HG03039 (cell line): ENCODE results near the gene TFB2M.
"Not testable (repeated sequence)": the region's sequence is repeated elsewhere in the genome, so short reads cannot be mapped to it uniquely, and the experiment has no call there.

Experiments
- ATAC-seq: cut with Tn5 transposase; IDR thresholded peaks from one replicate; pipeline ENCODE4 v1.9.1; 2021; ENCODE audit warnings: mild to moderate bottlenecking, moderate library complexity; ENCODE audit not compliant: unreplicated experiment

TFB2M gene

DNA sequence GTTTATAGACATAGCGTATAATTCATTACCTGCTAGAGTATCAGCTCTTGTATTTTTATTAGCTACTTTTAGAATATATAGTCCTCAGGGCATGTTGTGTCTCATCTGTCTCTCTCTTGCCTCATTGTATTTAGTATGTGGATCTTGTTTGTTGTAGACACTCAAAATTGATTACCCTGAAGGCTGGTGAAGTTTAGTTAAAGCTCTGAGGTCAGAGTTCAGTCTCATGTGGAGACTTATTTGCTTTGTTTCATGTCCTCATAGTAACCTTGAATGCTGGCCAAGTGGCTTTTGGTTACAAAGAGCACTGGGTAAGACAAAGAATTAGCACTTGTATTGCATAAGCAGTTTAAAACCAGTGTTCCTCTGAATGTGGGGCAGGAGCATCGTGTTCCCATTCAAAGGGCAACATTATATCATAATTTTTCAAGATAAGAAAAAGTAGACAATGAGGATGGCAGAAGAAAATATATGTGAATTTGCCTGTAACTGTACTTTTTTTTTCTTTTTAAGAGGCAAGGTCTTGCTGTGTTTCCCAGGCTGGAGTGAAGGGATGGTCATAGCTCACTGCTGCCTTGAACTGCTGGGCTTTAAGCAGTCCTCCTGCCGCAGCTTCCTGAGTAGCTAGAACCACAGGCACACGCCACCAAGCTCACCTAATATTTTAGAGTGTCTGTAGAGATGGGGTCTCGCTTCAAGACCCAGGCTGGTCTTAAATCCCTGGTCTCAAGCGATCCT is 17.6 kb upstream of the TFB2M start:
- no peak for ATAC-seq

DNA sequence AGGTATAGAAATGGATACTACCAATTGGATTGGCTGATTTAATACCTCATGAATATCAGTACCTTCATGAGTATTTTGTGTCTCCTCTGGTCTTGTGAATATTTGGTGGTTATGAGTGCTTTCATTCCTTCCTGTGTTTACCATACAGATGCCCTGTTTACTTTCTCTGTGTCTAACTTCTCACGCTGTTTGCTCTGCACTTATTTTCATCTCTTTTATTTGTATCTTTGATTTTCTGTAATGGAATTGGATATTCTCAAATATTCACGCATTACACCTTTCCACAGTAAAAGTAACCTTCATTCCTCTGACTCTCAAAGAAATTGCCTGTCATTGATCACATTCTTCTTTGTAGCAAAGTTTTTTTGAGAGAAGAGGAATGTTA is 17.0 kb upstream of the TFB2M start:
- no peak for ATAC-seq

DNA sequence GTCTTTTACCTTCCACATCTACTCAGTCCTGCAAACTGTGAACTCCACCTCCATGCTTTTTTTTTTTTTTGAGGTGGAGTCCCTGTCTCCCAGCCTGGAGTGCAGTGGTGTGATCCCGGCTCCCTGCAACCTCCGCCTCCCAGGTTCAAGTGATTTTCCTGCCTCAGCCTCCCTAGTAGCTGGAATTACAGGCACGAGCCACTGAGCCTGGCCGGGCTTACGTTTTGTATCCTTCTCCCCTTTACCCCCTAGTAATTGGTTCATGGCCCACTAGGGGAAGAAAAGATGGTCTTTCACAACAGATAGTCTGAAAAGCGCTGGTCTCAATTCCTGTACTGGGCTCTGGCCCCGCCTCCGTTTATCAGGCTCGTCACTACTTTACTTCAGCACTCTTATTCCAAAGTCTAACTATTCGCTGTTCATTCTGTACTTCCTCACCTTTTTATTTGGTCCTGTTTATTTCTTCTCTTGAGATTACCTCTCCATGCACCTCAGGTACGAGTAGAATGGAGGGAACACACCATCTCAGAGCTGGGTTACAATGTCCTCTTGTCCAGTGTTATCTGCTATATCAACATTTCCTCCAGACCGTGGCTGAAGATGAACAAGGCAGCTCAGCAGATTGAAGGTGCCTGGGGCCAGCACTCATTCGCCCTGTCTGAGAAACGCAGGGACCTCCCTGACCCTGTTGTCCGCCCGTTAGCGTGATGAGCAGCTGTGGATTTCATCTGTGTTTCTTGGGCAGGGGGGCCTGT is 16.4 kb upstream of the TFB2M start:
- no peak for ATAC-seq

DNA sequence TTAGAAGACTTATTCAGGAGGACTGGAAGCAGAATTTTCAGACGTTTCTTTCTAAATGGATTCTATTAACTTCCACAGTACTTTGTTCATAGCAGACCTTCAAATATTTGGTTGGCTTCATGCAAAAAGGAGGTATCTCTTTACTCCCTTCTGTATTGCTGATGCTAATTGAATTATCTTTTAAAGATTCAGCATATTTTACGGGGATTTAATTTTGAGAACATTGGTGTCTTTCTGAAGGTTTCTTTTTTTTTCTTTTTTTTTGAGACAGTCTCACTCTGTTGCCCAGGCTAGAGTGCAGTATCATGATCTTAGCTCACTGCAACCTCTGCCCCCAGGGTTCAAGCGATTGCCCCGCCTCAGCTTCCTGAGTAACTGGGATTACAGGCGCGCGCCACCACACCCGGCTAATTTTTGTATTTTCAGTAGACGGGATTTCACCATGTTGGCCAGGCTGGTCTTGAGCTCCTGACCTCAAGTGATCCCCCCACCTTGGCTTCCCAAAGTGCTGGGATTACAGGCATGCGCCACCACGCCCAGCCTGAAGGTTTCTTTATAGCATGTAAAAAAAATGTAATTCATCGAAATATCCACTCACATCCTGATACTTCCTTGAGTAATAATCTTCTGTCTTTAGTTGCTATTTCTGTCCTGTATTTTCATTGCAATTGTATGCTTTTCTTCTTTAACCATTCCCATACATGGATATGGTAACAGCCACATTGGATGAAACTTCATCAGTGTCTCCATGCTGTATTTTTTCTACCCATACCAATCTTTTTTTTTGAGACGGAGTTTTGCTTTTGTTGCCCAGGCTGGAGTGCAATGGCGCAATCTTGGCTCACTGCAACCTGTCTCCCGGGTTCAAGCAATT is 14.7 kb upstream of the TFB2M start:
- no peak for ATAC-seq

DNA sequence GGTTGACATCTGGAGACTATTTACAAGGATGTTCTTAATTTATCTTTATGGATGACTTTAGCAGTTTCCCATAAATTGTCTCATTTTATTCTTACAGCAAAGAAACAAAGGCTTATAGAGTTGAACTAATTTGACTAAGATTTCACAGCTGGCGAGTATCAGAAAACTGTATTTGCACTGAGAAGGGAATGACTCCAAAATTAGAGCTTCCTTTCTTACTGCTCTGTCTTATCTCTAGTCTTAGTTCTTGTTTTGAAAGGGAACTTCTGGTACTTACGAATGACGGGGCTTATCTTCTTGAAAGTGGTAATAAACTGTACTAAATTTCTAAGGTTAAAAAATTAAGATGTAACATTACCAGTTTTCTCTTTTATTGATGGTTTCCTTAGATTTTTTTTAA is 13.8 kb upstream of the TFB2M start:
- ATAC-seq, result peak; percentile 71

DNA sequence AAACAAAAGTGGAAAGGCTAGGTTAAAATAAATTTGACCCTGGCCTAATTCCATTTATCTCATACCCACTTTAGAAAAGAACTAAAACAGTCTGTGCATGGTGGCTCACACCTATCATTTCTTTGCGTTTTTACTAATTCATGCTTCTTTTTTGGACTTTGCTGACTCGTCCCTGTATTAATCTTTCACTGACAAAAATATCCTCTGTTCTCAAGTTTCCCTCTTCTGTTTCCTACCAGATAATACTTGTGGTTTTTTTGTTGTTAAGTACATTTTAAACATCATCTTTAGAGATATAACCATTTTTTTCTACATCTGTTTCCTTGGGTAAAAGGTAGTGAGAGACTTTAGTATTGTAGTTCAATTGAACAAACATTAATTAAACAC is 11.7 kb upstream of the TFB2M start:
- ATAC-seq, result no peak

DNA sequence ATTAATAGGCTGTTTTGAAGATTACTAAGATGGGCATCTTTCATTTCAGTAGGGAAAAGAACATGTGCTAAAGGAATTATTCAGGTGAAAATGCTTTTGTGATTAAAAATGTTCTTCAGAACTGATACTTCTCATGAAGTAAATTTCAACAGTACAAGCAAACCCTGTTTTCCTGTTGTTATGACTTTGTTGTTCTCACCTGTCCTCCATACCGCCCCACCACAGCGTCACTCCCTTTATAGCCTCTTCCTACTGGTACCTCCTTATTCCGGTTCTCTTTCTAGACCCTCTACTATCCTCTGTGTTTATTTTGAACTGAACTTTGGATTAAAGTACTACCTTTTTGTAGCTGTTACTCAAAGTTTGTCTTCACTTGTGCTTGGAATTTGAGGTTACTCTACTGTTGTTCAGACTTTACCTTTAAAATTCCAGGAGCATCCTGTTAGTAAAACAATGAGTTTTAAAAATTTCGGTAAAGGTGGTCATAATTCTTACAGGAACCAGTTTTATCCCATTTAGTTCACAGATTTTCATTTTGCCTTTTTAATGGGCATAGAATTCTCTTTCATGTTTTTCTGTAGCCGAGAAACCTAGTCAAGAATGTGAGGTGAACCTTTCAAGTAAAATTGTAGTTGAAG is 11.1 kb upstream of the TFB2M start:
- no peak for ATAC-seq

DNA sequence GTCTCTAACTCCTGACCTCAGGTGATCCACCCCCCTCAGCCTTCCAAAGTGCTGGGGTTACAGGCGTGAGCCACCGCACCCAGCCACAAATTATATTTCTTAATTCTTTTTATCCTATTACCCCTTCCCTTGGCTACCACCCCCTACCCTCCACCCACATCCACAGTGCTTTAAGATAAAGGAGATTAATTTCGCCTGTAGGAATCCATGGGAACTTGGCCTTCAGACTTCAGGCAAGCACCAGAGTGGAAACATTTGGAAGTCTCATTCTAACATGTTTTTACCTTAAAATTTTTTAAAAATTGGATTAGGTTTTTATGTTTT is 10.6 kb upstream of the TFB2M start:
- no peak for ATAC-seq

DNA sequence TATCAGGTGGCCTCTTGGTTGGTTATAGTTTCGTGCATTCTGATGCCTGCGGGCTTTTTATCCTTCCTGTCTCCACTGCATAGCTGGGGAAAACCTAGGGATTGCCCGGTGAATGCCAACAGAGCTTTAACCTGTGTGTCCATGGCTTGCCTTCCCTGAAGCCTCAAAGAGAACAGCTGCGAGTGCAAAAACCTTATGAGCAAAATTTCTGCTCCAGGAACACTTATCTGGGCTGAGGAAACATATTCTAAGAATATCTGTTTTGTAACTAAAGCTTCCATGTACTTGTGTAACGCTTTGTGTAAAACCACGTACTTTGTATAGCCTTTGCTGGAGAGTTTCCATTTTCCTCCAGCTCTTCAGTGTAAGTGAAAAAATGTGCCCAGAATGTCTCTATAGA is 7.4 kb upstream of the TFB2M start:
- no peak for ATAC-seq

DNA sequence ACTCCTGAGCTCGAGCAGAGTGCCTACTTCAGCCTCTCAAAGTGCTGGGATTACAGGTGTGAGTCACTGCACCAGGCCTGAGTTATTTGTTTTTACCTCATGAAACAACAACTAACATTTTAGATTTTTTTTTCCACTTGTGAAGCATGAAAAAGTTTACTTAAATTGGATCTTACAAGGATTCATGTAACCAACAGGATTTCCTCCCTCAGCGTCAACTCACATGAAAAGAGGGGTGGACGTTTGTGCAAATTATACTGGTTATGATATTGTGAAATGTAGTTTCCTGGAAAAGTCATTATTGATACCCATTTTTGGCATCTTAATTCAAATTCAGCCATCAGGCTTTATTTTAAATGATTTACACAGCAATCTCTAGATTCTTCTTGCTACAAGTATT is 6.7 kb upstream of the TFB2M start:
- ATAC-seq, result no peak

DNA sequence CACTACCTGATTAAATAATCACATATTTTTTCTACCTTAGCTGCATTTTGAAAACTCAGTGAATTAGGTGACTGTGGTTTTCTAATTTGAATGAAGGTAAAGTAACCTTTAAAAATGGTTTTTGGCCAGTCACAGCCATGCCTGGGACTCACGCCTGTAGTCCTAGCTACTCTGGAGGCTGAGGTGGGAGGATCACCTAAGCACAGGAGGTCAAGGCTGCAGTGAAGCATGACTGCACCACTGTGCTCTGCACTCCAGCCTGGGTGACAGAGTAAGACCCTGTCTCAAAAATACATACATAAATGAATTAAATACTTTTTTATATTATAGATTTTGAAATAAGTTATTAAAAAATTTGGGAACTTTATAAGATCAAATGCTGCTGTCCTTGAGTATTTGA is 5.9 kb upstream of the TFB2M start:
- ATAC-seq, result no peak

DNA sequence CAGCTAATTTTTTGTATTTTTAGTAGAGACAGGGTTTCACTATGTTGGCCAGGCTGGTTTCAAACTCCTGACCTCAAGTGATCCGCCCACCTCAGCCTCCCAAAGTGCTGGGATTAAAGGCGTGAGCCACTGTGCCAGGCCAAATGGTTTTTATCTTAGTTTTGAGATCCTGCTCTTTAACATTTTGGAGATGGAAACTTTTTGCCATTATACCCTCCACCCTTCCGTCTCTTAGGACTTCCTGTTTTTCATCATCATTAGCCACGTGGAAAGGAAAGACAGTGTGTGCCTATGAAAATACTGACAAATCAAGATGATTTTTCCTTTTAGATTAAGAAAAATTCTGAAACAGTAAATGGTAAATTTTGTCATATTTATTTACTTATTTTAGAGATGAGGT is 5.2 kb upstream of the TFB2M start:
- ATAC-seq, result not testable (repeated sequence)

DNA sequence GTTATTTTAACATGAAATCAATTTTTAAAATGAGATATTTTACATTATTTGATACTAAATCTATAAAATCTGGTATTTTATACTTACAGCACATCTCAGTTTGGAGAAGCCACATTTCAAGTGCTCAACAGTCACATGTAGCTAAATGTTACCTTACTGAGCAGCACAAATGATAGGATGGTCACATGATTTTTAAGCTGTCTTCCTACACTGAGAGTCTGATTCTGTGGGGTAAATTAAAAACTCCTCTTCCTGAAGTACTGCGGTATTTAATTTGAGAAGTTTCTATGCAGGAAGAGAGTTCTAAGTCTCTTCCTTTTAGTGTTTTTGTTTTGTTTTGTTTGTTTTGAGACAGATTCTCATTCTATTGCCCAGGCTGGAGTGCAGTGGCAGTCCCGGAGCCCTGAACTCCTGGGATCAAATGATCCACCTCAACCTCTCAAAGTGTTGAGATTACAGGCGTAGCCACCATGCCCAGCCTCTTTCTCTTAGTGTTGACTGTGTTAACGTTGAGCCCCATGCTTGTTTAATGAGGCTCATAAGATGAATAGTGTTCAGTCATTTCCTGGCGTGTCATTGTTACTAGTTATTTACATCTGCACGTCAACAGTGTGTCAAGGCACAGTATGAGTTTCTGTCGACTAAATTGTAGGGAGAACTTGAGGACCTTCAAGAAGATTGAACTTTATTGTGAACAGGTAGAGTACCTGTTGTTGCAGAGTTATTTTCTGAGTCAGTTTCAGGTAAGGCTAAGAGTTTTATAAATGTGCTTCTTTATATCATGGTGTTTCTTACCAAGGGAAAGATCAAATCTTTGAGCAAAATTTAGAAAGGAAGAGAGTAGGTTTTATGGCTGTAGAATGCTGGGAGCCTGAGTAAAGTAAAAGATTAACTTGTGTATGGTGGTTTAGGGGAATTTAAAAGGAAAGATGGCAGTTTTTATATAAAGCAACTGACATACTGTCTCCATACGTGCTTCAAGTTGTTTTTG is 3.5 kb upstream of the TFB2M start:
- no peak for ATAC-seq

DNA sequence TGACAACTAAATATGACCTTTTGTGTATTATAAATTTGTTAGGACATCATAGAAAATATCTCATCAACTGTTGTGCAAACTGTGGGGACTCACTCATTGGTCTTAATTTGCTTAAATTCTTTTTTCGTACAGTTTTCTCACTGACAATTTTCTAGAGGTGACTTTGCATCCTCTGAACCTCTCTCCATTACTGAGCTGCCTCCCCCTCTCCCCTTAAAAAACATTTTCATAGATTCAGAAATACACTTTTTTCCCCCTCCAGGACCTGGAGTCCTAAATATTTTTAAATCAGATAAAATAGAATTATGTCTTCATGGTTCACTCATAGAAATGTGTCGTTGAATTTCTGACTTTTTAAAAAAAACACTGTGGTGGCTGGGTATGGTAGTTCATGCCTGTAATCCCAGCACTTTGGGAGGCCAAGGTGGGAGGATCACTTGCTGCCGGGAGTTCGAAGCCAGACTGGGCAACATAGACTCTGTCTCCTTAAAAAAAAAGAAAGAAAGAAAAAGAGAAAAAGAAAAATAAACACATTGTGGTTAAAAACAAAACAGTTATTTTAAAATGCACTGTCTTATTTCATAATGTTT is 1.7 kb upstream of the TFB2M start:
- ATAC-seq, result no peak

DNA sequence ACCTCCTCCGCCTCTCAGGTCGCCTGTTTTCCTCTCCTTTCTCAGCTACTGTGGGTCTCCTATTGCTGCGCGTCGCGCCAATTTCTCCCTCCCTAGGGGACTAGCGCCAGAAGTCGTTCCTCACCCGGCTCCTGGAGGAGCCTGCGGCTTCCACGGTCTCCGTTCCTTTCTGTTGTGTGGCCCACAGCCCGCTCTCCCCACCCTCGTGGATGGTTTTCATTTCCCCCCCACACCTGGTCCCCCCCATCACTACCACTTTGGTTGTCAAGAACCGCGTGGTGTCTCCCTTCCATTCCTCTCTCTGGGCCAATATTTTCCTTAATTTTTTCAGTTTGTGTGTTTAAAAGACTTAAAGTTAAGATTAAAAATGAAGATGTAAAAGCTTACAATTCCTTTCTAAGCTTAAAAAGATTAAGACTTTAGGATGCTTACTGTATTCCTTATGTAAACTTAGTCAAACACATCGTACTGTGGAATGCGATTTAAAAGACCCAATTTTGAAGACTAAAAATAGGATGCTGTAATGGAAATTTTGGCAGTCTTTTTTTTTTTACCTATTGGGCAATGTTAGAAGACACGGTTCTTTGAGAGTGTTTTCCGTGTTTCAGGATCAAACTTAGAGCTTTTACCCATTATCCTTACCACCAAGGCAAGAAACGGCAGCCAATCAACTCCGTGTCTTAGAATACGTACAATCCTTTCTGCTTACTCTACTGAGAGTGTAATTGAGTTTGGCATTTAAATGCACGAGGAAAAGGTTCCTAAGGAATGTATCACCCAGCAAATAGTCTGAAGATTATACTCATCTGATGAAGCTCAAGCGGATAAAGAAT is 968 bp upstream of the TFB2M start:
- peak; percentile 14 for ATAC-seq

DNA sequence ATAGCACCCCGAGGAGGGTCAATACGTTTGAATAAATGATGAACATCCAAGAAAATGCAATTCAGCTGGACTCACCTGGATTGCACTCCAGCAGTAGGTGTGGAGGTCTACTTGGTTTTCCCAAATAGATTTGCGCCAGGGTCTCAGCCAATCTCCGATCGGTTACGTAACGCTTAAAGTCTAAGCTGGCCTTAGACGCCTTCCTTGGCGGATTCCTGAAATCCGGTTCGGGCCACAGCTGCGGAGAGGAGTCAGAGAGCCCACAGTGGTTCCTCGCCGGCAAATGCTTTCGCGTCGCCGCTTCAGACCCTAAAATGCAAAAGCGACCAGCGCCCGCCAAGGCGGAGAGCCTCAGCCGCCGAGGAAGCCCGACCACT is 322 bp downstream of the TFB2M start:
- no peak for ATAC-seq

DNA sequence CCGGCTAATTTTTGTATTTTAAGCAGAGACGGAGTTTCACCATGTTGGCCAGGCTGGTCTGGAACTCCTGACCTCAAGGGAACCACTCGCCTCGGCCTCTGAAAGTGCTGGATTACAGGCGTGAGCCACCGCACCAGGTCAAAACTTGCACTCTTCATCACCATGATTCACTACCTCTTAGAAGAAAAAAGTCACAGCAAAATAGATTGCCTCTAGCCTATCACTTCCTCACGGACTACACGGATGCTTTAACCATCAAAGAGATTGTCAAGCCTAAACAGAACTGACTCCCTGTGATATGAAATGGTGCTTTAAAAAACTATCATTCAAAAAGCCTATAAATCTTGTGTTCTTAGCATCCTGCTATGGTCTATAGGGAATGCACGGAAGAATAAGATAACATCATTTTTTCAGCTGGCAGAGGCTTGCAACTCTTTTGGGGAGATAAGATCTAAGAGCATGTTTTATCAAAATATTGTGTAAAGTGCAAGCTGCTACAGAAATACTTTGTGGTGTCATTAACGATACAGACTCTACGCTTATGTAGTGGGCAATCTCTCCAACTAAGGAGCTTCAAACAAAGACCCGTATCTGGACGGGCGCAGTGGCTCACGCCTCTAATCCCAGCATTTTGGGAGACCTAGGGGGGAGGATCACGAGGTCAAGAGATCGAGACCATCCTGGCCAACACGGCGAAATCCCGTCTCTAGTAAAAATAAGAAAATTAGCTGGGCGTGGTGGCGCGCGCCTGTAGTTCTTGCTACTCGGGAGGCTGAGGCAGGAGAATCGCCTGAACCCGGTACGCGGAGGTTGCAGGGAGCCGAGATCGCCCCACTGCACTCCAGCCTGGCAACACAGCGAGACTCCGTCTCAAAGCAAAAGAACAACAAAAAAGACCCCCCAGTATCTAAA is 966 bp downstream of the TFB2M start:
- no peak for ATAC-seq

DNA sequence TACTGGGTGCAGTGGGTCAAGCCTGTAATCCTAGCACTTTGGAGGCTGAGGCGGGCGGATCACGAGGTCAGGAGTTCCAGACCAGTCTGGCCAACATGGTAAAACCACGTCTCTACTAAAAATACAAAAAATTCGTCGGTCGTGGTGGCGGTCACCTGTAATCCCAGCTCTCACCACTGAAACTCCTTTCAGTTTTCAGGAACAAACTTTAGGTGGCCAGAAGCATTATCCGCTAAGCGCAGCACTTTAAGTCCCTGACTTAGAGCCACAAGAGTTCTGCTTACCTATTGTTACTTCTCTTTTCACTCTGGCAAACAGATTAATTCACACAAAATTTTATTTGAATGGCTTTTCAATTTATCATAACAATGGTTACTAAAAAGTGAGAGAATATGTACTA is 5.2 kb downstream of the TFB2M start:
- not testable (repeated sequence) for ATAC-seq
